HG03520 (cell line): ENCODE data around the gene DERL3.

Source experiments
- ATAC-seq: cut with Tn5 transposase; IDR thresholded peaks from one replicate; pipeline ENCODE4 v1.9.1; 2021; ENCODE audit warnings: mild to moderate bottlenecking, moderate library complexity; ENCODE audit not compliant: unreplicated experiment

The DERL3 gene

GRCh38 chr22:23833017-23833751, 5.6 kb downstream of the DERL3 start:
- no peak for ATAC-seq

- no peak for ATAC-seq
These were observed 6.4 kb downstream of the DERL3 start for GRCh38 chr22:23832226-23833016.

DNA sequence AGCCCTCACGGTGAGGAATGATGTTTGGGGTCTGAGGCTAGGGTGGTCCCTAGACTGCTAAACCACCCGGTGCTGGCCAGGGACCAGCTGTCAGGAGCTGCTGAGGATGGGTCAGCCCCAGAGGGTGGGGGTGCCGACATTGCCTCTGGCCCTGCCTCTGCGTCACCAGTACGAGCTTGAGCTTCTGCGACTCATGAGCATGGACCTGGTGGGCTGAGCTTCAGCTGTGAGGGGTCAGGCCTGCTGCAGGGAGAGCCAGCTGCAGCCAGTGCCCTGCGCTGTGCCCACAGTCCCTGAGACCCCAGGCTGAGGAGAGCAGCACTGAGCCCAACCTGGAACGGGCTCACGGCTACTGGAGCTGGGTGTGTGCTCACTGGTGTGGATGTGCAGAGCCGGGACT, 7.0 kb downstream of the DERL3 start:
- no peak for ATAC-seq

- no peak for ATAC-seq
These were observed 7.5 kb downstream of the DERL3 start for GRCh38 chr22:23831261-23831660.

GRCh38 chr22:23829845-23830372, 8.9 kb downstream of the DERL3 start:
- no peak for ATAC-seq

GRCh38 chr22:23828800-23829680, 9.8 kb downstream of the DERL3 start:
- no peak for ATAC-seq

- no peak for ATAC-seq
These were observed 11.3 kb downstream of the DERL3 start for GRCh38 chr22:23827351-23827995.

DNA sequence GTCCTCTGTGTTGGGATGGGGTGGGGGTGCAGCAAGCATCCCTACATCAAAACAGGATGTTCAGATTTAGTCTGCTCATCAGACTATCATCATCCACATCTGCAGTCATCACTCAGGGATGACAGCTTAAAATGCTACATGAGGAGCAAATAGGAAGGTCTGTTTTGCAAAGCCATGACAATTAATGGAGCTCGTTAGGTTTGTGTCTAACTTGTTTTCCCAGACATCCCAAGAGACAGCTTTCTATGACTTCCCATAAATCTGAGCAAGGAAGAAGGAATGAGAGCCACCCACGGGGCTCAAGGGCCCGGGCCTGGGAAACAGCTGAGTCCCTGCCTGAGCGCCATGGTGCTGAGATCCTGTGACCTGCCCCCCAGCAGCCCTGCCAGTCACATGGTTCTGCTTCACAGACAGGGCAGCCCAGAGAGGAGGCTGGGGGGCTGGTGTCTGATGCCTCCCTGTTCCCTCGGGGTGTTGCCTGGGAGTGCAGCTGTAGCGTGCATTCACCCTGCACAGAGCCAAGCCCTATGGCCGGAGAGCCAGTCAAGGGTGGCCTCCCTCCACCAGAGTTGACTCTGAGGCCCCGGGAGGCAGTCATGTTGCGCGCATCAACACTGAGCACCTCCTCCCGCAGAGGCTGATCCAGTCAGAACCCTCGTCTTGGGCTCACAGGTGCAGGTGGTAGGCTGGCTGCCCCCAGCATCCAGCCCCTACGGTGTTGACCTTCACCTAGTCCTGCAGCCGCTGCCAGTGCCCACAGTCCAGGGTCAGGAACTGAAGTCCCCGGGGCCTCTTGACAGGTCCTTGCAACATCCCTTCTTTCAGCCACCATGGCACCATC, 12.1 kb downstream of the DERL3 start:
- no peak for ATAC-seq

DNA sequence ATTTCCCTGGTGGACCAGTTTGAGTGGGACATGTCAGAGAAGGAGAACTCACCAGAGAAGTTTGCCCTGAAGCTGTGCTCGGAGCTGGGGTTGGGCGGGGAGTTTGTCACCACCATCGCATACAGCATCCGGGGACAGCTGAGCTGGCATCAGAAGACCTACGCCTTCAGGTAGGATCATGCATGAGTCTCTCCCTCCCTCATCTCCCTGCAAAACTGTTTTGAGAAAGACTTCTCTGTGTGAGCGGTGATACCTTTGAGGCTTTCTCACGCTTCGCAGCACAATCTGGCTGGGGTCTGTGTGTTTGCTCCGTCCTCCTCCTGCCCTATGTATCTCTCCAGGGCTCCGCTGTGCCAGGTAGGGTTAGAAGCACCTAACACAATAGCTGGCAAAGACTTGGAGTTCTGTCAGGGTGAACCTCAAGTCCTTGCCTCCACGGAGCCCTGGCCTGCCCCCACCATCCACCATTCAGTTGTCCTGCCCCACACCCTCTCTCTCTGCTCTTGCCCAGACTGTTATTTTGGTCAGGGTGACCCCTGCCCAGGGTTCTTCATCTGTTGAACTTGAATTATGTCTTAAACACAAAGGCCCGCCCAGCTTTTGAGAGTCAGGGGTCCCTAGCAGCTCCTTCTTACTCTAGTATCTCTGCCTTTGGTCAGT, 13.4 kb downstream of the DERL3 start:
- no peak for ATAC-seq

GRCh38 chr22:23824476-23825245, 14.1 kb downstream of the DERL3 start:
- no peak for ATAC-seq

DNA sequence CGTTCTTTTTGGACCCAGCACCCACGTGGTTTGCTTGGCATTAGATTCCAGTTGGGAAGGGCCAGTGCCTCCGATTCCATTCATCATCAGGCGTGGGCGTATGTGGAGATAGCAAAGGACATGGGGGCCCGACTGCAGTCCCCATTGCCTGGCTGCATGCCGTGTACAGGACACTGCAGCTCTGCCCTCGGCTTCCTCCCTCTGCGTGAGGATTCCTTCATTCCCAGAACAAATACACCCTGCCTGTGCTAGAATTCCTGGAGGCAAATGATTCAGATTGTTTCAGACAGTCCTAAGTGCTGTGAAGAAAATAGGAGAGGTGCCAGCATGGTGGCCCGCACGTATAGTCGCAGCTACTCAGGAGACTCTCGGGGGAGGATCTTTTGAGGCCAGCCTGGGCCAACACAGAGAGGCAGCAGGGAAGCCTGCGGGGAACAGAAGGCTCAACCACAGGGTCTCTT, 15.4 kb downstream of the DERL3 start:
- ATAC-seq = no peak

GRCh38 chr22:23822101-23822671, 16.6 kb downstream of the DERL3 start:
- ATAC-seq = no peak

- ATAC-seq = no peak
These were observed 18.0 kb downstream of the DERL3 start for GRCh38 chr22:23820748-23821211.

DNA sequence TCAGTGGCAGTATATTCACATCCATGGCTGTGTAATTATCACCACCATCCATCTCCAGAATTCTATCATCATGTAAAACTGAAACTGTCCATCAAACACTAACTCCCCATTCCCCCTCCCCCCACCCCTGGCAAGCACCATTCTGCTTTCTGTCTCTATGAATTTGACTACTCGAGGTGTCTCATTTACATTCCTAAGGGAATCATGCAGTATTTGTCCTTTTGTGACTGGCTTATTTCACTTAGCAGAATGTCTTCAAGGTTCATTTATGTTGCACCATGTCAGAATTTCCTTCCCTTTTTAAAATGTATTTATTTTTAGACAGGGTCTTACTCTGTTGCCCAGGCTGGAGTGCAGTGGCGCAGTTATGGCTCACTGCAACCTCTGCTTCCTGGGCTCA, 20.3 kb downstream of the DERL3 start:
- ATAC-seq = no peak

GRCh38 chr22:23817146-23817545, 21.7 kb downstream of the DERL3 start:
- ATAC-seq = no peak

DNA sequence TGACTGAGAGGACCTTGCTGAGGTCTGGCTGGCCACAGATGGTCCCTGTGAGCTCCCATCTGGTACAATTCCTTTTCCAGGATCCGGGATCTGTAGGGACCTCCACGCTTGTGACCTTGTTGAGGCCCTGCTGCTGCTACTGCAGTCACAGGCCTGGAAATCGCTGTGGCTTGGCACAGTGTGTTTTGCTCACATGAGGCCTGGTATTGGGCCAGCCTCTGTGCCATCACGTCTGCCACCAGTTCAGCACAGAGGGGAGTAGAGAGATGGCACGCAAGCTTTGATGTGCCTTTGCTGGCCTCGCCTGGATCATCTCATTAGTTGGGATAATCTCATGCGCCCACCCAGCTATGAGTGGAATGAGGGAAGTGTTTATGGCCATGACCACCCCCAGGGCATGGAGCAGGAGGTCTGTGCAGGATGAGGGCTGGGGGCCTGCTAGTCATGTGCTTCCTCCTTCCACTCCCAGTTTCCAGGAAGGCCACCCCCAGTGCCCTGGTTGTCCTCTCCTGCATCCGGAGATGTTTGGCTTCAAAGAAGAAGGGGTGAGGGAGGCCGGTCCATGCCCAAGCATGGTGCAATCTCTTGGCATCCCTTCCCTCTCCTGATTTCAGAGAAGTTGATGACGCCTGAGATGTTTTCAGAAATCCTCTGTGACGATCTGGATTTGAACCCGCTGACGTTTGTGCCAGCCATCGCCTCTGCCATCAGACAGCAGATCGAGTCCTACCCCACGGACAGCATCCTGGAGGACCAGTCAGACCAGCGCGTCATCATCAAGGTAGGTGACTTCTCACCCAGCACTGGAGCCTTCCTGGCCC, 22.4 kb downstream of the DERL3 start:
- ATAC-seq = no peak

GRCh38 chr22:23815541-23816155, 23.2 kb downstream of the DERL3 start:
- ATAC-seq = no peak
